IgD-negative memory B cell (primary cell): Measurements from ENCODE around the gene OLIG1. TPM values are rescaled to one million over a fixed set of nuclear protein-coding genes. Genes with fewer than 3 reads are reported as not detected.
A peak's percentile ranks its signal among the peaks of the same experiment; 100 is the strongest.

ENCODE experiments used
- H3K27ac Mint-ChIP-seq, 3 donors: one replicate each; pipeline ENCODE4 v1.8.0; 2020 to 2022; ENCODE audit warnings: mild to moderate bottlenecking in 3 of 3, mixed read lengths in 3 of 3, moderate library complexity in 1 of 3
- H3K27me3 Mint-ChIP-seq: one replicate; pipeline ENCODE4 v1.8.0; 2021; ENCODE audit warnings: mixed read lengths
- H3K36me3 Mint-ChIP-seq: one replicate; pipeline ENCODE4 v1.8.0; 2020; ENCODE audit warnings: mild to moderate bottlenecking, mixed read lengths
- H3K4me1 Mint-ChIP-seq, 3 donors: one replicate each; pipeline ENCODE4 v1.8.0; 2020 to 2022; ENCODE audit warnings: mixed read lengths in 3 of 3, mild to moderate bottlenecking in 1 of 3
- H3K4me3 Mint-ChIP-seq, 4 donors: one replicate each; pipeline ENCODE4 v1.8.0; 2020 to 2022; ENCODE audit warnings: mild to moderate bottlenecking in 4 of 4, mixed read lengths in 4 of 4, moderate library complexity in 3 of 4
- H3K9me3 Mint-ChIP-seq, 3 donors: one replicate each; pipeline ENCODE4 v1.8.0; 2020 to 2021; ENCODE audit warnings: mixed read lengths in 3 of 3, mild to moderate bottlenecking in 1 of 3
- polyA plus RNA-seq: library from polyadenylated mRNA; unstranded; fragments of 300-500 nt; fragmentation: Illumina TruSeq; gene quantifications from one replicate; pipeline ENCODE4 v1.2.3, GENCODE V29; 2021

The OLIG1 gene
- polyA plus RNA-seq, 1 donor from 2014 or later: not detected

GRCh38 chr21:33037501-33037900 is 32.4 kb upstream of the OLIG1 start:
- Mint-ChIP-seq H3K36me3 (no peaks in the 10 kb centered on the region), H3K27me3 (peaks cover 24% of the 10 kb centered on the region), H3K9me3 (no peaks in the 10 kb centered on the region), H3K4me1 (peaks cover 0 to 8% (median 0%) of the 10 kb centered on the region in 3 donors), H3K4me3 (no peak overlapping the region), H3K27ac (no peak overlapping the region)

GRCh38 chr21:33039536-33039935 is 30.4 kb upstream of the OLIG1 start:
- peaks cover 0 to 8% (median 0%) of the 10 kb centered on the region in 3 donors for H3K4me1 Mint-ChIP-seq
- H3K4me3 Mint-ChIP-seq: no peak overlapping the region
- peaks cover 25% of the 10 kb centered on the region for H3K27me3 Mint-ChIP-seq
- peaks cover 0 to 2% (median 0%) of the 10 kb centered on the region in 3 donors for H3K9me3 Mint-ChIP-seq
- H3K27ac Mint-ChIP-seq: no peak overlapping the region
- H3K36me3 Mint-ChIP-seq: no peaks in the 10 kb centered on the region

GRCh38 chr21:33040215-33040614 is 29.7 kb upstream of the OLIG1 start:
- Mint-ChIP-seq H3K36me3 (no peaks in the 10 kb centered on the region), H3K27me3 (peaks cover 25% of the 10 kb centered on the region), H3K27ac (no peak overlapping the region), H3K4me1 (peaks cover 0 to 8% (median 0%) of the 10 kb centered on the region in 3 donors), H3K4me3 (no peak overlapping the region), H3K9me3 (peaks cover 0 to 2% (median 0%) of the 10 kb centered on the region in 3 donors)

- Mint-ChIP-seq H3K27ac (peak overlapping the region in 1 of 3 donors; percentile 68), H3K9me3 (peaks cover 0 to 2% (median 0%) of the 10 kb centered on the region in 3 donors), H3K4me1 (peaks cover 0 to 2% (median 0%) of the 10 kb centered on the region in 3 donors), H3K36me3 (no peaks in the 10 kb centered on the region), H3K4me3 (no peak overlapping the region), H3K27me3 (peaks cover 23% of the 10 kb centered on the region)
These were observed 28.0 kb upstream of the OLIG1 start for GRCh38 chr21:33041981-33042380.

- H3K36me3 Mint-ChIP-seq: no peaks in the 10 kb centered on the region
- H3K27ac Mint-ChIP-seq: no peak overlapping the region
- H3K4me3 Mint-ChIP-seq: no peak overlapping the region
- peaks cover 21% of the 10 kb centered on the region for H3K27me3 Mint-ChIP-seq
- no peaks in the 10 kb centered on the region for H3K4me1 Mint-ChIP-seq
- peaks cover 0 to 2% (median 0%) of the 10 kb centered on the region in 3 donors for H3K9me3 Mint-ChIP-seq
These were observed 27.1 kb upstream of the OLIG1 start for GRCh38 chr21:33042812-33043211.

- H3K4me3 Mint-ChIP-seq: no peak overlapping the region
- H3K36me3 Mint-ChIP-seq: no peaks in the 10 kb centered on the region
- H3K9me3 Mint-ChIP-seq: peaks cover 0 to 2% (median 0%) of the 10 kb centered on the region in 3 donors
- no peaks in the 10 kb centered on the region for H3K4me1 Mint-ChIP-seq
- H3K27ac Mint-ChIP-seq: no peak overlapping the region
- H3K27me3 Mint-ChIP-seq: peaks cover 9% of the 10 kb centered on the region
These were observed 23.5 kb upstream of the OLIG1 start for GRCh38 chr21:33046455-33046854.

GRCh38 chr21:33047231-33047630 is 22.7 kb upstream of the OLIG1 start:
- H3K9me3 Mint-ChIP-seq: peaks cover 0 to 2% (median 0%) of the 10 kb centered on the region in 3 donors
- H3K36me3 Mint-ChIP-seq: no peaks in the 10 kb centered on the region
- H3K4me3 Mint-ChIP-seq: no peak overlapping the region
- no peaks in the 10 kb centered on the region for H3K4me1 Mint-ChIP-seq
- peaks cover 10% of the 10 kb centered on the region for H3K27me3 Mint-ChIP-seq
- no peak overlapping the region for H3K27ac Mint-ChIP-seq

GRCh38 chr21:33051925-33052324 is 18.0 kb upstream of the OLIG1 start:
- H3K36me3 Mint-ChIP-seq: no peaks in the 10 kb centered on the region
- no peaks in the 10 kb centered on the region for H3K4me1 Mint-ChIP-seq
- no peaks in the 10 kb centered on the region for H3K9me3 Mint-ChIP-seq
- no peak overlapping the region for H3K27ac Mint-ChIP-seq
- no peak overlapping the region for H3K4me3 Mint-ChIP-seq
- peaks cover 19% of the 10 kb centered on the region for H3K27me3 Mint-ChIP-seq

GRCh38 chr21:33053951-33054350 is 16.0 kb upstream of the OLIG1 start:
- Mint-ChIP-seq H3K4me3 (no peak overlapping the region), H3K27ac (no peak overlapping the region), H3K27me3 (peaks cover 16% of the 10 kb centered on the region), H3K9me3 (no peaks in the 10 kb centered on the region), H3K4me1 (no peaks in the 10 kb centered on the region), H3K36me3 (no peaks in the 10 kb centered on the region)

GRCh38 chr21:33055991-33056390 is 13.9 kb upstream of the OLIG1 start:
- H3K27me3 Mint-ChIP-seq: peaks cover 19% of the 10 kb centered on the region
- H3K4me1 Mint-ChIP-seq: no peaks in the 10 kb centered on the region

GRCh38 chr21:33057385-33057940 is 12.5 kb upstream of the OLIG1 start:
- Mint-ChIP-seq H3K9me3 (no peaks in the 10 kb centered on the region), H3K4me1 (no peaks in the 10 kb centered on the region), H3K27me3 (peaks cover 25% of the 10 kb centered on the region), H3K4me3 (peak overlapping the region in 1 of 4 donors; percentile 19), H3K27ac (no peak overlapping the region), H3K36me3 (no peaks in the 10 kb centered on the region)

More at GRCh38 chr21:33055991-33056390, 13.9 kb upstream of the OLIG1 start:
- H3K27ac Mint-ChIP-seq: no peak overlapping the region
- no peaks in the 10 kb centered on the region for H3K9me3 Mint-ChIP-seq
- H3K4me3 Mint-ChIP-seq: no peak overlapping the region
- no peaks in the 10 kb centered on the region for H3K36me3 Mint-ChIP-seq

- H3K27ac Mint-ChIP-seq: no peak overlapping the region
- H3K4me1 Mint-ChIP-seq: no peaks in the 10 kb centered on the region
- no peaks in the 10 kb centered on the region for H3K9me3 Mint-ChIP-seq
- no peaks in the 10 kb centered on the region for H3K36me3 Mint-ChIP-seq
- no peak overlapping the region for H3K4me3 Mint-ChIP-seq
- H3K27me3 Mint-ChIP-seq: peaks cover 29% of the 10 kb centered on the region
These were observed 11.4 kb upstream of the OLIG1 start for GRCh38 chr21:33058527-33058926.

GRCh38 chr21:33058957-33059356 is 11.0 kb upstream of the OLIG1 start:
- peaks cover 26% of the 10 kb centered on the region for H3K27me3 Mint-ChIP-seq
- no peaks in the 10 kb centered on the region for H3K36me3 Mint-ChIP-seq
- no peaks in the 10 kb centered on the region for H3K9me3 Mint-ChIP-seq
- H3K4me1 Mint-ChIP-seq: no peaks in the 10 kb centered on the region
- no peak overlapping the region for H3K27ac Mint-ChIP-seq
- H3K4me3 Mint-ChIP-seq: no peak overlapping the region

GRCh38 chr21:33059380-33059841 is 10.5 kb upstream of the OLIG1 start:
- Mint-ChIP-seq H3K27me3 (peaks cover 24% of the 10 kb centered on the region), H3K9me3 (no peaks in the 10 kb centered on the region), H3K4me3 (no peak overlapping the region), H3K27ac (no peak overlapping the region), H3K36me3 (no peaks in the 10 kb centered on the region), H3K4me1 (no peaks in the 10 kb centered on the region)

GRCh38 chr21:33061233-33061632 is 8.7 kb upstream of the OLIG1 start:
- H3K4me3 Mint-ChIP-seq: no peak overlapping the region
- H3K9me3 Mint-ChIP-seq: no peaks in the 10 kb centered on the region
- H3K36me3 Mint-ChIP-seq: no peaks in the 10 kb centered on the region
- no peaks in the 10 kb centered on the region for H3K4me1 Mint-ChIP-seq
- no peak overlapping the region for H3K27ac Mint-ChIP-seq
- H3K27me3 Mint-ChIP-seq: peaks cover 26% of the 10 kb centered on the region

GRCh38 chr21:33063375-33063883 is 6.5 kb upstream of the OLIG1 start:
- no peak overlapping the region for H3K27ac Mint-ChIP-seq
- H3K9me3 Mint-ChIP-seq: no peaks in the 10 kb centered on the region
- H3K4me3 Mint-ChIP-seq: no peak overlapping the region
- no peaks in the 10 kb centered on the region for H3K36me3 Mint-ChIP-seq
- H3K4me1 Mint-ChIP-seq: no peaks in the 10 kb centered on the region
- peaks cover 35% of the 10 kb centered on the region for H3K27me3 Mint-ChIP-seq
